Left lung (tissue), 10 donors: ENCODE results near the gene TNP1. TPM values are rescaled to one million over a fixed set of nuclear protein-coding genes. Genes with fewer than 3 reads are reported as not detected.

ENCODE experiments used
- ATAC-seq: fragments of 200-7000 bp; cut with Tn5 transposase; one replicate; pipeline ENCODE4 v1.9.1; 2020; ENCODE audit warnings: moderate library complexity
- DNase-seq, 4 donors: peaks; one replicate each; pipeline ENCODE4 v3.0.0-alpha.2; 2013 to 2020
- H3K27ac ChIP-seq, 2 donors: fragments of 200-600 bp; sonication (generic) in 1 of 2; one replicate each; pipeline versions ENCODE4 v1.5.0 to v1.8.0; 2020 to 2021
- H3K27me3 ChIP-seq, 2 donors: fragments of 200-600 bp; sonication (generic) in 1 of 2; one replicate each; pipeline versions ENCODE4 v1.5.0 to v1.8.0; 2020 to 2021
- H3K36me3 ChIP-seq, 2 donors: fragments of 200-600 bp; sonication (generic) in 1 of 2; one replicate each; pipeline versions ENCODE4 v1.5.0 to v1.8.0; 2020 to 2021
- H3K4me1 ChIP-seq, 2 donors: fragments of 200-600 bp; one replicate each; pipeline ENCODE4 v1.8.0; 2021
- H3K4me3 ChIP-seq, 2 donors: fragments of 200-600 bp; sonication (generic) in 1 of 2; one replicate each; pipeline versions ENCODE4 v1.5.0 to v1.8.0; 2020 to 2021; ENCODE audit warnings: mild to moderate bottlenecking in 1 of 2
- H3K9me3 ChIP-seq, 2 donors: fragments of 200-600 bp; sonication (generic) in 1 of 2; one replicate each; pipeline versions ENCODE4 v1.5.0 to v1.8.0; 2020 to 2021
- CTCF ChIP-seq, 2 donors: fragments of 200-600 bp; sonication (generic) in 1 of 2; IDR thresholded peaks; one replicate each; pipeline versions ENCODE4 v1.5.0 to v1.8.0; 2021; ENCODE audit warnings: antibody characterized with exemption in 2 of 2
- intact Hi-C, 2 donors: fragments of 100-400 bp; cut with DNase I; formaldehyde crosslinking; loops; one replicate each; pipeline versions ENCODE4 v1.11.2 to v1.14.2; 2022
- polyA plus RNA-seq, 6 donors: library from polyadenylated mRNA; unstranded; fragments of 120-200 nt; gene quantifications; one replicate each; pipeline ENCODE4 v1.2.1, GENCODE V29; 2013; ENCODE audit not compliant: insufficient read length in 6 of 6
- total RNA-seq, 2 donors: library from RNA; stranded (reverse); fragmentation: NEBNext Ultra II Directional; extraction: Animal tissue kit (Norgen Biotek cat#: 25700); gene quantifications; one replicate each; pipeline ENCODE4 v1.2.1, GENCODE V29; 2021
- donor health status: DM: no; HTN: yes; CAD: no.
- donor health status: DM: no; HTN: no; CAD: no.

The TNP1 gene
- total and polyA plus RNA-seq, 8 donors = not detected

- DNase-seq (no peak), ATAC-seq (no peak)
- Histone ChIP-seq H3K4me3 (no peak overlapping the region), H3K4me1 (no peaks in the 10 kb centered on the region), H3K36me3 (no peaks in the 10 kb centered on the region), H3K27ac (no peak overlapping the region), H3K9me3 (no peaks in the 10 kb centered on the region), H3K27me3 (no peaks in the 10 kb centered on the region)
- intact Hi-C loops = no loop called here
- TF ChIP-seq CTCF (IDR thresholded peaks at IDR 0.05) = no peak
Observed at GRCh38 chr2:216862628-216863398, 2.9 kb upstream of the TNP1 start.

GRCh38 chr2:216860426-216861137, 718 bp upstream of the TNP1 start:
- intact Hi-C loops = no loop called here
- no peak overlapping the region for H3K4me3 ChIP-seq
- ATAC-seq (no peak), DNase-seq (no peak)
- no peaks in the 10 kb centered on the region for H3K4me1 ChIP-seq
- no peak overlapping the region for H3K27ac ChIP-seq
- H3K36me3 ChIP-seq = no peaks in the 10 kb centered on the region
- no peaks in the 10 kb centered on the region for H3K9me3 ChIP-seq
- no peaks in the 10 kb centered on the region for H3K27me3 ChIP-seq
- no peak for TF ChIP-seq CTCF (IDR thresholded peaks at IDR 0.05)

- Histone ChIP-seq H3K4me3 (no peak overlapping the region), H3K27me3 (no peaks in the 10 kb centered on the region), H3K9me3 (no peaks in the 10 kb centered on the region), H3K36me3 (no peaks in the 10 kb centered on the region), H3K27ac (no peak overlapping the region), H3K4me1 (no peaks in the 10 kb centered on the region)
- DNase-seq = no peak
- TF ChIP-seq CTCF (IDR thresholded peaks at IDR 0.05) = no peak
- no peak for ATAC-seq
- intact Hi-C loops = no loop called here
Observed at GRCh38 chr2:216858312-216858711, 1.6 kb downstream of the TNP1 start.

- DNase-seq = no peak
- ATAC-seq = no peak
Observed at GRCh38 chr2:216857131-216857550, 2.7 kb downstream of the TNP1 start.

More at GRCh38 chr2:216857131-216857550, 2.7 kb downstream of the TNP1 start:
- H3K9me3 ChIP-seq = no peaks in the 10 kb centered on the region
- intact Hi-C loops = no loop called here
- H3K36me3 ChIP-seq = no peaks in the 10 kb centered on the region
- no peak overlapping the region for H3K27ac ChIP-seq
- no peak for TF ChIP-seq CTCF (IDR thresholded peaks at IDR 0.05)
- H3K27me3 ChIP-seq = no peaks in the 10 kb centered on the region
- H3K4me3 ChIP-seq = no peak overlapping the region
- no peaks in the 10 kb centered on the region for H3K4me1 ChIP-seq
